HG03175 (cell line): ENCODE results near the gene SLC27A2.
A peak's percentile ranks its signal among the peaks of the same experiment; 100 is the strongest.
"Not testable (repeated sequence)": the region's sequence is repeated elsewhere in the genome, so short reads cannot be mapped to it uniquely, and the experiment has no call there.

Experiments used
- ATAC-seq: cut with Tn5 transposase; IDR thresholded peaks from one replicate; pipeline ENCODE4 v1.9.1; 2021; ENCODE audit warnings: mild to moderate bottlenecking, moderate library complexity; ENCODE audit not compliant: unreplicated experiment

Gene SLC27A2

GRCh38 chr15:50163719-50164410 is 18.1 kb upstream of the SLC27A2 start:
- ATAC-seq: no peak

DNA sequence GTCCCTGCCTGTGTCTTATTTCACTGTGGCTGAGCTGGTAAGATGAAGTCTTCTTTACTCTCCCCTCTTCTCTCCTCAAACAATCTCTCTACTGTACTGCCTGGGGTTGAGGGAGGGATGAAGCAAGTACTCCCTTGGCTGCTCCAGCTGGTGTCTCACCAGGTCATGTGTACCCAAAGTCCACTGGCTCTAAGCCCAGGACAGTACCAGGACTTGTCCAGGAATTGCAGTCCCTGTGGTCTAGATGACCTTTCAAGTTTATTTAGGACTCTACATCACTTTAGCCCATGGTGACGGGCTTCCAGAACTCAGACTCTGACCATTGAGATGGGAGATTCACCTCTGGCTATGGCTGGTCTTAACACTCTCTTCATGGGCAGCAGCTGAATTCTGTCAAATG is 17.5 kb upstream of the SLC27A2 start:
- no peak for ATAC-seq

- no peak for ATAC-seq
These were observed 15.8 kb upstream of the SLC27A2 start for GRCh38 chr15:50166216-50166615.

GRCh38 chr15:50167110-50167509 is 14.9 kb upstream of the SLC27A2 start:
- ATAC-seq: no peak

DNA sequence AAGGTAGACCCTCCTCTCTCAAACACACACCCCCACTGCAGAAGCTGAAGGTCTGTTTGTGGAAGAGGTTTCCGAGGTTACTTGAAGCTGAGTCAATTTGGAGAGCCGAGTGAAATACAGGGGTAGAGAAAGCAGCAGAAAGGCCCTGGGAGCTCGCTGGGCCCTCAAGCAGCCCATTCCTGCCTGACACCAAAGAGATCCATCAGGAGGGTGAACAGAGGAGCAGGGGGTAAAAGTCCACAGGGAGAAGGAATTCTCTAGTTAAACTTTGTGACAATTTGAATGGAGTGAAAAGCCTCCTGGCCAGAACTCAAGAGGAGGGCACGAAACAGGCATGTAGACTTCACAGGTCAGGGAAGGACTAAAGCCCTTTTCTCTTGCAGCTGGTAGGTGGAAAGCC is 13.6 kb upstream of the SLC27A2 start:
- no peak for ATAC-seq

GRCh38 chr15:50168783-50169411 is 13.1 kb upstream of the SLC27A2 start:
- ATAC-seq: no peak

DNA sequence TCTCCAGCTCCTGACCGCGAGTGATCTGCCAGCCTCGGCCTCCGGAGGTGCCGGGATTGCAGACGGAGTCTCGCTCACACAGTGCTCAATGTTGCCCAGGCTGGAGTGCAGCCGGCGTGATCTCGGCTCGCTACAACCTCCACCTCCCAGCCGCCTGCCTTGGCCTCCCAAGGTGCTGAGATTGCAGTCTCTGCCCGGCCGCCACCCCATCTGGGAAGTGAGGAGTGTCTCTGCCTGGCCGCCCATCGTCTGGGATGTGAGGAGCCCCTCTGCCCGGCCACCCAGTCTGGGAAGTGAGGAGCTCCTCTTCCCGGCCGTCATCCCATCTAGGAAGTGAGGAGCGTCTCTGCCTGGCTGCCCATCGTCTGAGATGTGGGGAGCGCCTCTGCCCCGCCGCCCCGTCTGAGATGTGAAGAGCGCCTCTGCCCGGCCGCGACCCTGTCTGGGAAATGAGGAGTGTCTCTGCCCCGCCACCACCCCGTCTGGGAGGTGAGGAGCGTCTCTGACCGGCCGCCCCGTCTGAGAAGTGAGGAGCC is 9.6 kb upstream of the SLC27A2 start:
- not testable (repeated sequence) for ATAC-seq

GRCh38 chr15:50176869-50177268 is 5.1 kb upstream of the SLC27A2 start:
- ATAC-seq: no peak

GRCh38 chr15:50180091-50180490 is 1.9 kb upstream of the SLC27A2 start:
- no peak for ATAC-seq

DNA sequence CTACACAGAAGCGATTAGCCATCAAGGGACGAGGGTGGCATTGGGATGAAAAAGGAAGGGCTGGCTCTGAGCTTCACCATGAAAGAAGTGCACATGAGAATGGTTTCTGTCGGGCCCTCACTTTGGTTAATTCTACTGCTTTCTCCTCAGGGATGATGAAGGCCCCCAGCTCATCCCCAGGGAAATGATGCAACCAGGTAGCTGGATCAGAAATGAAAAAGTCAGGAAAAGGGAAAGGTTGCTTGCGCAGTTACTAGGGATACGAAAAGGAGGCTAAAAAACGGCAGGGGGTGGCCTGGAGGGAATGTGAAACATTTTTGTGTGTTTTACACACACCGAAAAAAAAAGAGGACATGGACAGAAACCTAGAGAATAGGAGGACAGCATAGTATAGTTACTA is 1.4 kb upstream of the SLC27A2 start:
- no peak for ATAC-seq

DNA sequence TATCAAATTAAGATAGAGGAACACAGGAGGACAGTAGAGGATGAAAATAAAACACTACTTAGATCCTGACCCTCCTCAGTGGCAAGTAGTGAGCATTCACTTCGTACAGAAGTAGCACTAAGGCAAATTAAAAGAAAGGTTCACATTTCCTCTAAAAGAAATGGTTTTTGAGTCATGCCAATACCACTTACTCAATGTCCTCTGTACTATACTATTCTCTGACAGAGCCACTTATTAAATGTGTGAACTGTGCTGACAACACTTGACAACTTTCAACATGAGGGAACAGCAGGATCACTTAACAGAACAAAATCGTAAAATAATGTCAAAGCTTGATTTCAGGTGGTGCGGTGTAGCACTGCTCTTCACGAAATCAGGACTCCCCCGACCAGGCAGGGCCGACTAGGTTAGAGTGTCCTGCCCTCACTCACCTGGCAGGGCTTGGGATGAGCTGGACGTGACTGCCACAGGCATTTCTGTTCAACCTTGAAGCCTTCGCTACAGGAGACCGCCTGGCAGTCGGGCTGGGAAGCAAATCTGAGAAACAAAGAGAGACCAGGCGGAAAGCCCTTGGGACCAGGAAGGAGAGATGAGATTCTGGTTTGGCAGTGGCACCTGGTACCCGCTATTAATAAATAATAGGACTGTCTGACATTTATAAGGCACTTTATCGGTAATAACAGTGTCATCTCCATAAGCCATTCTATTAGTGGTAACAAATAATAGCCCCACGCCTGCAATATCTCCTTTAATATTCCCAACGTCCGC is 611 bp upstream of the SLC27A2 start:
- ATAC-seq: no peak

DNA sequence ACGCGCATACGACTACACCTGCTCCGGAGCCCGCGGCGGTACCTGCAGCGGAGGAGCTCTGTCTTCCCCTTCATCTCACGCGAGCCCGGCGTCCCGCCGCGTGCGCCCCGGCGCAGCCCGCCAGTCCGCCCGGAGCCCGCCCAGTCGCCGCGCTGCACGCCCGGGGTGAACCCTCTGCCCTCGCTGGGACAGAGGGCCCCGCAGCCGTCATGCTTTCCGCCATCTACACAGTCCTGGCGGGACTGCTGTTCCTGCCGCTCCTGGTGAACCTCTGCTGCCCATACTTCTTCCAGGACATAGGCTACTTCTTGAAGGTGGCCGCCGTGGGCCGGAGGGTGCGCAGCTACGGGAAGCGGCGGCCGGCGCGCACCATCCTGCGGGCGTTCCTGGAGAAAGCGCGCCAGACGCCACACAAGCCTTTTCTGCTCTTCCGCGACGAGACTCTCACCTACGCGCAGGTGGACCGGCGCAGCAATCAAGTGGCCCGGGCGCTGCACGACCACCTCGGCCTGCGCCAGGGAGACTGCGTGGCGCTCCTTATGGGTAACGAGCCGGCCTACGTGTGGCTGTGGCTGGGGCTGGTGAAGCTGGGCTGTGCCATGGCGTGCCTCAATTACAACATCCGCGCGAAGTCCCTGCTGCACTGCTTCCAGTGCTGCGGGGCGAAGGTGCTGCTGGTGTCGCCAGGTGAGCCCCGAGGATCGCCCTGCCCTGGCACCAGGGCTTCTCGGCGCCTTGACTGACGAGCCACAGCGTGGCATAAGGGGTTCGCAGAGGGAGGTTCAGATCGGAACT is 420 bp downstream of the SLC27A2 start:
- ATAC-seq: peak; percentile 50

DNA sequence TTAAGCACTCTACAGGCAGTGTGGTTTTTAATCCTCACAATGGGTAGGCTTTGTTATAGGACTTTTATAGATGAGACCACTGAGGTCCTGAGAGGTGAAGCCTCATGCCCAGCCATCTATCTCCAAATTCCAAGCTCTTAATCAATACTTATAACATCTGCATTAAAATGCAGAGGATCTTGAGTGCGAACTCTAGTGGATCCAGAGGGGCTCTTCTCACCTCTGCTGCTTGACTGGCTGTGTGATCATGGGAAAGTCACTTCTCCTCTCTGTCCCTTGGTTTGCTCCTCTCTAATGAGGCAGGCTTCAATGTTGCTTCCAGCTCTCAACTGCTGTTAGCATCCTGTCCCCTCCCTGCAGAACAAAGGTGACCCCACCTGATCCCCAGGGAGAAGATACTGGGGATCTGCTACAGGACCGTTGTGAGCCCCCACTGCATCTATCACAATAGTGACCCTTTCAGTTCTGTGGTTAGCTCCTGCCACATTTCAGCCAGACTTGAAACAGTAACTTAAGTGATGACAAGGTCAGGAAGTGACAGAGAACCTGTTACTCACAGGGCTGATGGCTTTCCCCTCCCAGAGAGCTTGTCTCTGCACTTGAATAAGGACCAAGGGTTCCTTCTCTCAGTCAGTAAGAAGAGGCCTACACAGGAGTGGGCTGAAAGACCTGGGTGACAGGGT is 1.3 kb downstream of the SLC27A2 start:
- peak; percentile 59 for ATAC-seq

GRCh38 chr15:50184863-50185504 is 3.0 kb downstream of the SLC27A2 start:
- ATAC-seq: no peak

DNA sequence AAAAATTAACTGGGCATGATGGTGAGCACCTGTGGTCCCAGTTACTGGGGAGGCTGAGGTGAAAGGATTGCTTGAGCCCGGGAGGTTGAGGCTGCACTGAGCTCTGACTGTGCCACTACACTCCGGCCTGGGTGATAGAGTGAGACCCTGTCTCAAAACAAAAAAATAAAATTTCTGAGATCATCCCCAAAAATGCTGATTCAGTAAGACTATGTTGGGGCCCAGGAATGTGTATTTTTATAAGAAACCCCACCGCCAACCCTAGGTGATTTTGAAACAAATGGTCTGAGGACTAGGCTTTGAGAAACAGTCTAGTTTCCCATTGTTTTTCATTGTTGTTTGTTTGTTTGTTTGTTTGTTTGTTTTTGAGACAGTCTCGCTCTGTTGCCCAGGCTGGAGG is 4.1 kb downstream of the SLC27A2 start:
- ATAC-seq: no peak

- ATAC-seq: no peak
These were observed 4.8 kb downstream of the SLC27A2 start for GRCh38 chr15:50186752-50187151.

- no peak for ATAC-seq
These were observed 5.5 kb downstream of the SLC27A2 start for GRCh38 chr15:50187525-50187924.

- no peak for ATAC-seq
These were observed 6.0 kb downstream of the SLC27A2 start for GRCh38 chr15:50187997-50188396.

DNA sequence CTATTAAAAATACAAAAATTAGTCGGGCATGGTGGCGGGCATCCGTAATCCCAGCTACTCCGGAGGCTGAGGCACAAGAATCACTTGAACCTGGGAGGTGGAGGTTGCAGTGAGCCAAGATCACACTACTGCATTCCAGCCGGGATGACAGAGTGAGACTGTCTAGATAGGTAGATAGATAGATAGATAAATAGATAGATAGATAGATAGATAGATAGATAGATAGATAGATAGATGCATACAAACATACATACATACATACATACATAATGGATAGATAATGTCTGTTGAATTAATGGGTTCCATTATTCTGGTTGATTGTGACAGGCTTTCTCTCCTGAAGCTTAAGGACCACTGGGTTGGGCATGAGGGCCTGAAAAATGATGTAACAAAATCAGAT is 6.8 kb downstream of the SLC27A2 start:
- ATAC-seq: not testable (repeated sequence)

DNA sequence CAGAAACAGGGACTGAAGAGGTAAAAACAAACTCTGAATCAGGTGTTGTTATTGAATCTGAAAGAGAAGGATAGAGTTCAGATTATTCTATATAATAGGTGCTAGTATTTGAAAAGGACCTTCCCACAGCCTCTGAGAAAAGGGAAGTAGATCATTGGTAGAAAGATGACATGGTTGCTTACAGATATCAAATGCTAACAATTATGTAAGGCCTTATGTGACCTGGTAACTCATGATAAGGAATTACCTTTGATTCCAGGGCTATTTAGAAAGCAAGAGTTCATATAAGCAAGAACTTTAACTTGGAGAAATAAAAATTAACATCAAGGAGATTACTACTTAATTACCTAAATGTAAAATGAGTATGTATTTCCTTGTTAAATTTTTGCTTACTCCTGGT is 7.6 kb downstream of the SLC27A2 start:
- peak; percentile 53 for ATAC-seq
